ENCODE measurements around the gene EGR1.

EGR1 gene

GRCh38 chr5:138465261-138466124, at the start of gene EGR1:
Gene EGR1 (plus strand): TSS chr5:138465479. CDS start chr5:138465762, 283 bp downstream.
- peak; percentile 30 for DNase-seq

GRCh38 chr5:138418444-138418843, 46.8 kb upstream of the EGR1 start:
- DNase-seq: no peak

GRCh38 chr5:138425079-138425478, 40.2 kb upstream of the EGR1 start:
- no peak for DNase-seq

GRCh38 chr5:138435943-138436342, 29.3 kb upstream of the EGR1 start:
- no peak for DNase-seq

- no peak for DNase-seq
Observed at GRCh38 chr5:138438003-138438723, 27.1 kb upstream of the EGR1 start.

GRCh38 chr5:138438724-138439476, 26.4 kb upstream of the EGR1 start, which contains the start of gene REEP2:
Gene REEP2 (plus strand): TSS chr5:138439057. CDS start chr5:138439209, 152 bp downstream.
- DNase-seq: no peak

- no peak for DNase-seq
Observed at GRCh38 chr5:138439477-138440158, 25.7 kb upstream of the EGR1 start.

- DNase-seq: no peak
Observed at GRCh38 chr5:138440159-138441073, 24.9 kb upstream of the EGR1 start.

- DNase-seq: no peak
Observed at GRCh38 chr5:138441221-138441620, 24.1 kb upstream of the EGR1 start.

GRCh38 chr5:138444078-138444773, 21.1 kb upstream of the EGR1 start:
- no peak for DNase-seq

- no peak for DNase-seq
Observed at GRCh38 chr5:138444774-138445546, 20.3 kb upstream of the EGR1 start.

- DNase-seq: no peak
Observed at GRCh38 chr5:138445547-138446271, 19.6 kb upstream of the EGR1 start.

GRCh38 chr5:138448070-138448469, 17.2 kb upstream of the EGR1 start:
- no peak for DNase-seq

- DNase-seq: no peak
Observed at GRCh38 chr5:138448481-138449398, 16.5 kb upstream of the EGR1 start.

GRCh38 chr5:138449501-138450239, 15.6 kb upstream of the EGR1 start:
- DNase-seq: no peak

GRCh38 chr5:138450971-138451370, 14.3 kb upstream of the EGR1 start:
- no peak for DNase-seq

- DNase-seq: no peak
Observed at GRCh38 chr5:138452720-138453119, 12.6 kb upstream of the EGR1 start.
